Measurements from ENCODE around the gene PROS1.
"Not testable (repeated sequence)": the region's sequence is repeated elsewhere in the genome, so short reads cannot be mapped to it uniquely, and the experiment has no call there.

Gene PROS1

DNA sequence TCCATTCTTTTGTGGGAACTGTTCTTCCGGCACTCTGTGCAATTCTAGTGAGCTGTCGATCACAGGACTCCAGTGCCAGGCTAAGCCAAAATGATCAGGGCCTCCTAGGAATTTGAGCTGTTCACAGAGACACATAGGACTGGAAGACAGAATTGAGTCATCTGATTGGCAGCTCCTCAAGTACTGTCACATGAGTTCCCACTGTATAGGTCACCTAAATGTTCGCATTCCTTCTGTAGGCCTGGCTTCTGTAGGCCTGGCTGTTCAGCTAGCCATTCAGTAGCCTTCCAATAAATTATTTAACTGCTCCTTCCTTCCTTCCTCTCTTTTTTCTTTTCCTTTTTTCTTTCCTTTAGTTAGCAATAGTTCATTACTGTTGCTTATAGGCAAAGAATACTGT is 4.3 kb downstream of the PROS1 start:
- DNase-seq (ENCODE audit: low read depth) = no peak

DNA sequence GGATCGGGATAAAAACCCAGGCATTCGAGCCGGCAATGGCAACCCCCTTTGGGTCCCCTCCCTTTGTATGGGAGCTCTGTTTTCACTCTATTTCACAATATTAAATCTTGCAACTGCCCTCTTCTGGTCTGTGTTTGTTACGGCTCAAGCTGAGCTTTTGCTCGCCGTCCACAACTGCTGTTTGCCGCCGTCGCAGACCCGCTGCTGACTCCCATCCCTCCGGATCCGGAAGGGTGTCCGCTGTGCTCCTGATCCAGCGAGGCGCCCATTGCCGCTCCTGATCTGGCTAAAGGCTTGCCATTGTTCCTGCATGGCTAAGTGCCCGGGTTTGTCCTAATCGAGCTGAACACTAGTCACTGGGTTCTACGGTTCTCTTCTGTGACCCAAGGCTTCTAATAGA is 8.6 kb downstream of the PROS1 start:
- not testable (repeated sequence) for DNase-seq (ENCODE audit: low read depth)

DNA sequence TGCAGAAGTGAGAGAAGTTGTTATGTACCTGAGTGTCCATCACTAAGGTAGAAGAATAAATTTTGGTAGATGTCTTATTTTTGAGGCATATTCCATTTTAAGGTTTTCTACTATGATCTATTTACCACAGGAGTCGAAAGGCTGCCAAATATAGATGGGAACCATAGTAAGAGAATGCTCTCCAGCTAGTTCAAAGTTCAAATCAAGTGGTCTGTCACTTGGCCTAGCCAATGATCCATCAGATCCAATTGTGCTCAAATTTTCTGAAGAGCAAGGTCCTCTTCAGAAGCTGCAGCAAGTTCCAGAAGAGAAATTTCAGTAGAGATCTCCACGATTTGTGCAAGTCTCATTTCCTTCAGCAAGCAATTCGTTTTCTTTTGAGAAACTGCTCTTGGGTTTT is 10.9 kb downstream of the PROS1 start:
- DNase-seq (ENCODE audit: low read depth) = no peak

DNA sequence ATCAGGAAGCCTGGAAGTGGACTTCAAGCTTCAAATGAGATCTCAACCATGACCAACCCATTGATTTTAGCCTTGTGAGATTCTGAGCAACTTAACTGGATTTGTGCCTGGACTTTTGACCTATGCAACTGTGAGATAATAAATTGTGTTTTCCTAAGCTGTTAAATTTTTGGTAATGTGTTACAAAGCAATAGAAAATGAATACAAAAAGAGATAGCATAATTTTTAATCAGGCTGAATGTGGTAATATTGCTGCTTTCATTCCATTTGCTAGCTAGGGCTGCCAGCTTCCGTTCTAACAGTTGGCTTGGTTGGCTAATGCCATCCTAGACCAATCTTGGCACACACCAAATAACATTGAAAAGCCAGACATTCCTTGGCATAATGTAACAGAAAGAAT is 12.2 kb downstream of the PROS1 start:
- no peak for DNase-seq (ENCODE audit: low read depth)

DNA sequence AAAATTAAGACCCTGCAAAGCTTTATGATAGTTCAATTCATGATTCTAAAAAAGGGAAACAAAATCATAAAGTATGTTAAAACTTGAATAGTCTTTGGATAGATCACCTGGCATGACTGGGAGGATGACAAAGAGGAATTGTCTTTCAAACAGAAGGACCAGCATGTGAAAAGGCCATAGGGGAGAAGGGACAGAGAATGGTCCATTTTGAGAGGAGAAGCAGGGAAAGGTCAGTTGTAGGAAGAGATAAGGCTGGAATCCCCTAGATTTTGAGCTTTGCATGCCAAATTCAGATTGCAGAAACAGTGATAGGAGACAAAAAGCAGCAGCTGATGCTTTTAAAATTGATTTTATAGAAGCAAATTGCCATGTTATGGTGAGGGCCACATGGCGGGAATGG is 12.7 kb downstream of the PROS1 start:
- no peak for DNase-seq (ENCODE audit: low read depth)

DNA sequence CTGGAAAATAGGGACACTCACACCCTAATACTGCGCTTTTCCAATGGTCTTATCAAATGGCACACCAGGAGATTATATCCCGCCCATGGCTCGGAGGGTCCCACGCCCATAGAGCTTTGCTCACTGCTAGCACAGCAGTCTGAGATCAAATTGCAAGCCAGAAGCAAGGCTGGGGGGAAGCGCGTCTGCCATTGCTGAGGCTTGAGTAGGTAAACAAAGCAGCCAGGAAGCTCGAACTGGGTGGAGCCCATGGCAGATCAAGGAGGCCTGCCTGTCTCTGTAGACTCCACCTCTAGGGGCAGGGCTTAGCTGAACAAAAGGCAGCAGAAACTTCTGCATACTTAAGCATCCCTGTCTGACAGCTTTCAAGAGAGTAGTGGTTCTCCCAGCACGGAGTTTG is 23.7 kb downstream of the PROS1 start:
- DNase-seq (ENCODE audit: low read depth) = not testable (repeated sequence)

DNA sequence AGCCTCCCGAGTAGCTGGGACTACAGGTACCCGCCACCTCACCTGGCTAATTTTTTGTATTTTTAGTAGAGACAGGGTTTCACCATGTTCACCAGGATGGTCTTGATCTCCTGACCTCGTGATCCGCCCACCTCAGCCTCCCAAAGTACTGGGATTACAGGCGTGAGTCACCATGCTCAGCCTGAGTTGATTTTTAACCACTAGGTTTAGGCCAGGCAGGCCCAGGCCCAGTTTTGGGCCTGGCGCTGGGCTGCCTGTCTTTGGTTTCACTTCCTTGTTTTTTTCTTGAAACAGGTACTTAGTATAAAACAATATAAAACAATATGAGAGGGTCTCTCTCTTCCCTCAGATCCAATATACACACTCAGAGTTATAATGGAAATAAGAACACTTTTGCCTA is 36.2 kb downstream of the PROS1 start:
- DNase-seq (ENCODE audit: low read depth) = not testable (repeated sequence)

DNA sequence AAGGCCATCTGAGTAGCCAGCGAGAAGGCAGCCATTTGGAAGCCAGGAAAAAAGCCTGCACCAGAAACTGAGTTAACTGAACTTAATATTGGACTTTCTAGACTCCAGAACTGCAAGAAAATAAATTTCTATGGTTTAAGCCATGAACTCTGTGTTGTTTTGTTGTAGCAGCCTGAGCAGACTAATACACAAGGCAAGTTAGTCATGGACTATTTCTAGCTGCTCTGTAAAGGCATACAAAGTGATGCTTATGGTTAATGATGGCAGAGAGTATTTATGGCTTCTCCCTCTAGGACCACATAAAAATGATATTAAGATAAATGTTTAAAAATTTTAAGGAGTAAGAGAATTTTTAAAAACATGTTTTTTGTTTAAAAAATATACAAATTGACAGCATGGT is 37.1 kb downstream of the PROS1 start:
- DNase-seq (ENCODE audit: low read depth) = no peak

DNA sequence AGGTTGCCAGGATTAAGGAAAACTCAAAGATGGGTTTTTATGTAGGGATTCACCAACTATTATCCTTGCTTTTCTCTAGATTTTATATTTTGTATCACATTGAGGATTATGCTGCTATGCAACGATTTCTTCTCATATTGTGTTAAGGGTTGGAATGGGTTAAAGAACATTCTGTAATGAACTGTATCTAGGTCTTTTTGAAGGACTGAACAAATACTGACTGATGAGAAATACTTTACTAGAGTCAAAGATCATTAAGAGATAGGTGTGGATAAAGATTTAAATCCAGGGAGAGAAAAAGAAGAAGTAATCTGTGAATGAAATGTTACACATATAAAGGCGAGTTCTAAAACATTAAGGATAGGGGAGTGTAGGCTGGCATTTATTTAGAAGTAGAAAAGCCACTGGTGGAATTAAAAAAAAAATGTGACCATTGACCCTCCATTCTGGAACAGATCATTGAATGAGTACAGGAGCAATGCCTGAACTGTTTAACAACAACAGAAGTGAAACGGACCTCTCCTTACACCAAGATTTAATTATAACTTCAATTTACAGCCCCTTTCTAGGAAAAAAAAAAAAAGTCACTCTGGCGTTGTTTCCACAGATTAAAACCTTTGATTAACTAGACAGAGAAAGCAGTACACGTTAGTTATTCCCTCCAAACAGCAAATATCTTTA is 39.2 kb downstream of the PROS1 start:
- DNase-seq (ENCODE audit: low read depth) = no peak

DNA sequence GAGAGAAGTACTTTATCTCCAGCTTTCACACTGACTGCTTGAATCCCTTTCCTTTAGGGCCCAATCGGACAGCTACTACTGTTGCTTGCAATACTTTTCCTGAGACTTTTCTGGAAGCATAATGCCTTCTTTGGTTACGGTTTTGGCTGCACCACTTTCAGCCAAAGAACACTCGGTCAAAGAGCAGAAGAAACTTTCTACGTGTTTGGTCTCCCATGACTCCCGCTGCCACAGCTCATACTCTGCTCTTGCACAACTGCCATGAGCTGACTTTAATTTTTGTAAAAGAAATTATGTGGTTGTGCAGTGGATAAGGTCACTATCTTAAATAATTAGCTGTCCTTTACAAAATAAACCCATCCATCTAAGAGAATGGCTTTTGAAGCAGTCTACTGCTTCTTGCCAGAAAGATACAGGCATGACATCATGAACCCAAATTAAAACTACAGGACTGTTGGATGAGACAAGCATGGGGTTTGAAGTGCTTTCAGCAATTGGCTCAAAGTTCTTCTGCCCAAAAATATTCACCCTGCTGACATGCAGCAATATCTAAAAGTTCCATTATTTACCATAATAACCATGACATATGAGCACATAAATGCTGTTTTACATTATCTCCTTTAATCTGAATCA is 42.0 kb downstream of the PROS1 start:
- no peak for DNase-seq (ENCODE audit: low read depth)

DNA sequence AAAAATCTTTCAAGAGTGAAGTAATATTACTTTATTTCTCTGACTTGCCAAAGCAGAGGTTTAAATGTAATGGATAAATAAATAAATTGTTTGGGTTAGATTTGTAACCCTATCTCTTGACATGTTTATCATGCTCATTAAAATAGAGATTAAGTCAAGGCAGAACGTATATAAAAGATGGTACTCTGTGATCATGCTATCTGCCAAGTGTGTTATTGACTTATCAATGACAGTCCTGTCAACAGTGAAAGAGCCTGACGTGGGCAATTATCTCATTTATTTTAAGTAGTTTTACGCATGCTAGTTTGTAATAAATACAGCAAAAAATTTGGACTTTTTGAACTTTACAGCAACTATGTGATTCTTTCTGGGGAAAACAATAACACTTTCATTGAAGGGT is 43.7 kb downstream of the PROS1 start:
- DNase-seq (ENCODE audit: low read depth) = no peak

DNA sequence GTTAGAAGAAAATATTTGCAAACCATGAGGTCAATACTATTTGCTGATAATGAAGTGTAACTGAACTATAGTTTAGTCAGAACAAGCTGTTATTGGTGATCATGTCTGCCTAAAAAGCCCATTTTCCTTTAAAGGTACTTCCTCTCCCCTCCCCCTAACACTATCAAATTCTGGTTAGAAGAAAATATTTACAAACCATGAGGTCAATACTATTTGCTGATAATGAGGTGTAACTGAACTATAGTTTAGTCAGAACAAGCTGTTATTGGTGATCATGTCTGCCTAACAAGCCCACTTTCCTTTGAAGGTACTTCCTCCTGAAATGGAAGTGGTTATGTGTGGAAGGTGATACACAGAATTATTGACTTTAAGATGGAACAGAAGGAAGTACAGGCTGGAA is 46.9 kb downstream of the PROS1 start:
- no peak for DNase-seq (ENCODE audit: low read depth)

DNA sequence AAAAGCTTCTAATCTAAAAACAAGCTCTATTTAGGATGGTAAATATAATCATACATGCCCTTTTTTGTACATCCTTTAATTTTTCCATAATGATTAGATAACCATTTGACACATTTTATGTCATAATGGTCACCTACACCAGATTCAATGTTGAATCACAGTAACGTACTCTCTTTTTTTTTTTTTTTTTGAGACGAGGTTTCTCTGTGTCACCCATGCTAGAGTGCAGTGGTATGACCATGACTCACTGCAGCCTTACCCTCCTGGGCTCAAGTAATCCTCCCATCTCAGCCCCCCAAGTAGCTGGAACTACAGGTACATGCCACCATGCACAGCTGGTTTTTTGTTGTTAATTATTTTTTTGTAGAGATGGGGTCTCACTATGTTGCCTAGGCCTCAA is 49.2 kb downstream of the PROS1 start:
- no peak for DNase-seq (ENCODE audit: low read depth)

DNA sequence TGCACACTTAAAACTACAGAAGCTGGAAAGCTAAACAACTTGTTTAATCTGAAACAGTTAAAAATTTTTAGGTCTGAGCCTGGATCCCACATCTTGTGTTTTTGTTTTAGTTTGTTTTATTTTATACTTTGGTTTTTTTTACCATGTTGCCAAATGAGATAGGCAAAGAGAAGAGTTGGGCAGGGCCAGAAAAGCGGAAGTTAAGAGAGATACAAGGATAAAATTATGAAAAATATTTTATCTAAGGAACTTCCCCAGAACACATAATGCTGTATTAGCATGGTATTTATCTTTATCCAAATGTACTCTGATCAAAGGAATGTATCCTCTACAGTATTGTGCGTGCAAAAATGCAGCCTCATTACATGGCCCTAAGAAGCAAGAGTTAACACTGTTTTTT is 50.7 kb downstream of the PROS1 start:
- no peak for DNase-seq (ENCODE audit: low read depth)

DNA sequence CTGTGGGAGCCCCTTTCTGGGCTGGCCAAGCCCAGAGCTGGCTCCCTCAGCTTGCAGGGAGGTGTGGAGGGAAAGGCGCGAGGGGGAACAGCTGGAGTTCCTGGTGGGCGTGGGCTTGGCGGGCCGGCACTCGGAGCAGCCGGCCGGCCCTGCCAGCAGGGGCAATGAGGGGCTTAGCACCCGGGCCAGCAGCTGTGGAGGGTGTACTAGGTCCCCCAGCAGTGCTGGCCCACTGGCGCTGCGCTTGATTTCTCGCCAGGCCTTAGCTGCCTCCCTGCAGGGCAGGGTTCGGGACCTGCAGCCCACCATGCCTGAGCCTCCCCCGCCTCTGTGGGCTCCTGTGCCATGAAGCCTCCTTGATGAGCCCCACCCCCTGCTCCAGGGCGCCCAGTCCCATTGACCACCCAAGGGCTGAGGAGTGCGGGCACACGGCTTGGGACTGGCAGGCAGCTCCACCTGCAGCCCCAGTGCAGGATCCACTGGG is 56.1 kb downstream of the PROS1 start:
- not testable (repeated sequence) for DNase-seq (ENCODE audit: low read depth)

DNA sequence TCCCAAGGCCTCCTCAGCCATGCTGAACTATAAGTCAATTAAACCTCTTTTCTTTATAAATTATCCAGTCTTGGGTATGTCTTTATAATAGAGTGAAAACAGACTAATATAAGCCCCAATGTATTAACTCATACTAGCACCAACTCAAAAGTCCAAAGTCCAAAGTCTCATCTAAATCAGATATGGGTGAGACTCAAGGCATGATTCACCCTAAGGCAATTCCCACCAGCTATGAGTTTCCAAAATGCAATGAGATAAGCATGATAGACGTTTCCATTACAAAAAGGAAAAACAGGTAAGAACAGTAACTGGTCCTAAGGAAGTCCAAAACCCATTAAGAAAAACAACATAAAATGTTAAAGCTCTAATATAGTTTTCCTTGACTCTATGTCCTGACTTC is 60.1 kb downstream of the PROS1 start:
- not testable (repeated sequence) for DNase-seq (ENCODE audit: low read depth)

DNA sequence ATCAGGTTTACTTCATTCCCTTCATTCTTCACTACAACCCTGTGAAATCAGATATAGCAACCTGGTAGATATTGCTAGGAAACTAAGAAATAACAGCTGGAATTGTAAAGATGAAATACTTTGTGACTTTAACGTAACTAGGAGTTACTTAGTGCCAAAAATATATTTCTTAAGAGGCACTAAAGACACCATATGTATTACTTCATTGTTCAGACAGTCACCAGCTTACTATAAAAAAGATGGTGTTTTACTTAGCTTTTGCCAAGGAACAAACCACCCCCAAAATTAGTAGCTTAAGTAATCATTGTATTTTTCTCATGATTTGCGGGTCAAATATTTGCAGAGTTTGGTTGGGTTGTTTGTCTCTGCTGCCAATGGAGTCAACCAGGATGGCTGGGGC is 62.5 kb downstream of the PROS1 start:
- no peak for DNase-seq (ENCODE audit: low read depth)

DNA sequence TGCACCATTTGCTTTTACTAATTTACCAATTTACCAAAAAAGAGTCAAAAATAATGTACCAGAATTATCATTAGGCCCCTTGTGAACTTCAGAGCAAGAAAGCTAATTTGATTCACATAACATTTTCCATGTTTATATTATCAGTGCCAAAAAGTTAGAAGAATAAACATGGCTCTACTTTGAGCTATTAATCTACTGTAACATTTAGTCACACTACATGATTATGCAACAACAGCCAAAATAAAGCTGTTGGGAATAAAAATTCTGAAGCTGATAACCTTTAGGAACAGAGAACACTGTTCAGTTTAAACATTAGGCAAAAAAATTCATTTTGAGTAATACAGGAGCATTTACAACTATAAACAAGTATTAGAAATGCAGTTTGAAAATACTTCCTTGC is 63.6 kb downstream of the PROS1 start:
- no peak for DNase-seq (ENCODE audit: low read depth)

DNA sequence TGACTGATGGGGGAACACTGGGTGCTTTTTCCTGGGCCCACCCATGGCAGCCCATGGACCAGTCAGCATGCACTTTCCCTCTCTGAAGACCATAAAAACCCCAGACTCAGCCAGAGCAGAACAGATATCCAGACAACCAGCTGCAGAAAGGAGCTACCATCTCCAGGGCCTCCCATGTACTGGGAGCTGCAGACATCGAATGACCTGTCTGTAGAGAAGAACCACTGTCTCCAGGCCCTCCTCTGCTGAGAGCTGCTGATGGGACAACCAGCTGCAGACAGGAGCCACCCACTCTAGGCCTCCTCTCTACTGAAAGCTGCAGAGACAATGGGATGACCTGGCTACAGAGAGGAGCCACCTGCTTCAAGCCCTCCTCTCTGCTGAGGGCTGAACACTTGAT is 66.6 kb downstream of the PROS1 start:
- DNase-seq (ENCODE audit: low read depth) = no peak

DNA sequence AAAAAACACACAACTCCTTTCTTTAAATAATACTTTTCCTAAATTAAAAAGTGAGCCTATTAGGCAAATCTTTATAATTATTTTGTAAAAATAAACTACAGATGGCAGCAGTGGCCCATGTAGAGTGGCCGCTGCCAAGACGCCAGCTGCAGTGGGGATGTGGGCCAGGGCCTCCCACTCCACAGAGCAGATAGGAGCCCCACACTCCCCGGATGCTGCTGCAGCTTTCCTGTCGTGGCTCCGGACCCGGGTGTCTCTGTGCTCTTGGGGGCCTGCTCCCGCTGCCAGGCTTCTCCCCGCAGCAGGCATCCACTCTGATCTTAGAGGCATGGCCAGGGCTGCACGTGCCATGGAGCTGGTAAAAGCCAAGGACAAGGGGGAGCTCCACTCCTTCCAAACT is 67.5 kb downstream of the PROS1 start:
- no peak for DNase-seq (ENCODE audit: low read depth)

DNA sequence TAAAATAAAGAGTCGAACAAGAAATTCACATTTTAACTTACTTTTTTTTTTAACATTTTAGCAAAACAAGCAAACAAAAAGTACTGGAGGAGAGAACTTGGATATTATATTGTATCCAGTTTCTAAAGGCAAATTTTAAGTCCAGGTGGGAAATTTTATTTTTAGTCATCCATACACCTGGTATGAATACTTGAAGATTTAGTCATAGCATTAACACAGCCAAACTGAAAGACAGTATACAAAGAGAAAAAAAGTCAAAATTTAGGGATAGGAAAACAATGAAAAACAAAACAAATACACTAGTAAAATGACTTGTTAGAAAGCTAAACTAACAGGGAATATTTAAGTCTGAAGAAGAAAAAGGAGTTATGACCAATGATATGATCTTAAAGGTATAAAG is 69.1 kb downstream of the PROS1 start:
- DNase-seq (ENCODE audit: low read depth) = no peak

DNA sequence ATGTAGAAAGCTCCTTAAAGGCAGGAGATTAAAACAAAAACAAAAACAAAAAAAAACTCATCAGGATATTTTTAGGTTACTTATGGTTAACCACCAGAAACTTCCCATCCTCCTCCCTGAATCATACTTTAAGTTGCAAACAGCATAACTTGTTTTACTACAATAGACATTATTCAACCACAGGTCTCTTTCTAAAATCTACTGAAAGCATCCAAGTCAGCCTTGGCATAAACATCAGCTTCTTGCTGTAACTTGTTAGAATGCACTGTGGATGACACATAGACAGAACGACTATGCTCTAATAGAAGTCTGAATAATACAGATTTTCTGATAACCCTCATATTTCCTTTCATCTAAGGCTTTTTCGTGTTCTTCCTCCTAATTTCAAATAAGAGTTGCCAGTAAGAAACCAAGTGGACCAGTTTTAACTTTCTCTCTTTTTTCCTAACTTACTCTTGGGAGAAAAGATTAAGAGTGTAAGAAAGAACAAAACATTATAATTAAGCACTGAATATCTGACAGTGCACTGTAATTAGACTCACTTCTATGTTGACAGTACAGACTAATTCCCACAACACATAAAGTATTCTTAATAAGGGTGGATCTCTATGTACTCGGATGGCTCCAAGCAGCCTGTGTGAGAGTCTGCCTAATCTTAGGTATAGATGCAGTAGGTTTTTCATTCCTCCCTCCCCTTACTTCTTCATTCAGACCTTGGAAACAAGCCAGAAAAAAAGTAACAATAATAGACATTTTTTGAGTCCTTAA is 95.3 kb downstream of the PROS1 start:
- DNase-seq (ENCODE audit: low read depth) = not testable (repeated sequence)

DNA sequence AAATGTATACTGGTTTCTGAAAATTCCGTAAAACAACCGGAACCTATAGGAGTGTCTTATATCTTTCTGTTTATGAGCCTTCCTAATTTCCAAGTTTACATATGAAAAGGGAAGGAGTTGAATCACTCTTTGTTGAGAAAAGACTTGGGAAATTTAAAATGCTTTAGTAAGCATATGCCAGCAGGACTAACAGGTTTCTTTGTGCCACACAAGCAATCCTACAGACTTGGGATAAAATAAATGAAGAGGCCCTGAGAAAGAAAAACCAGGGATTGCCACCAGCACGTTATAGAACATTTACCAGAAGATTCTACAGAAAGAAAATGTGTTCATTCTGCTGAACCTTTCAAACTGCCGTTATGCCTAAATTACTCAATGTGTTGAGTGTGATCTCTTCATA is 96.3 kb downstream of the PROS1 start:
- not testable (repeated sequence) for DNase-seq (ENCODE audit: low read depth)
